ENCODE measurements around the gene ATP8A2.

DNA sequence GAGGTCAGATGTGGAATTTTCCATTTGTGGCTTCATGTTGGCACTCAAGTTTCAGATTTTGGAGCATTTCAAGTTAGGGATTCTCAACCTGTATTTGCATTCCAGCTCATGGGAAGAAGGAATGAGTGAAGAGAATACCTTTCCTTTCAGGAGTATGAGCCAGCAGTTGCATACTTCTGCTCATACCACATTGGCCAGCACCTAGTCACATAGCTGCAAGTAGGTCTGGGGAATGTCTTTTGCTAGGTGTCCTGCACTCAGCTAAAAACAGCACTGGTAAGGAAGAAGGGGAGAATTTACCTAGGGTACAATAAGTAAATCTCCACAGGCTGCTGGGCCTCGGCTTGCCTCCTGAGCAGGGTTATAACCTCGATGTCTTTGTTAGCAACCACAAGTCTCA is 24.6 kb upstream of the ATP8A2 start:
- TF ChIP-seq, protein P1, sequence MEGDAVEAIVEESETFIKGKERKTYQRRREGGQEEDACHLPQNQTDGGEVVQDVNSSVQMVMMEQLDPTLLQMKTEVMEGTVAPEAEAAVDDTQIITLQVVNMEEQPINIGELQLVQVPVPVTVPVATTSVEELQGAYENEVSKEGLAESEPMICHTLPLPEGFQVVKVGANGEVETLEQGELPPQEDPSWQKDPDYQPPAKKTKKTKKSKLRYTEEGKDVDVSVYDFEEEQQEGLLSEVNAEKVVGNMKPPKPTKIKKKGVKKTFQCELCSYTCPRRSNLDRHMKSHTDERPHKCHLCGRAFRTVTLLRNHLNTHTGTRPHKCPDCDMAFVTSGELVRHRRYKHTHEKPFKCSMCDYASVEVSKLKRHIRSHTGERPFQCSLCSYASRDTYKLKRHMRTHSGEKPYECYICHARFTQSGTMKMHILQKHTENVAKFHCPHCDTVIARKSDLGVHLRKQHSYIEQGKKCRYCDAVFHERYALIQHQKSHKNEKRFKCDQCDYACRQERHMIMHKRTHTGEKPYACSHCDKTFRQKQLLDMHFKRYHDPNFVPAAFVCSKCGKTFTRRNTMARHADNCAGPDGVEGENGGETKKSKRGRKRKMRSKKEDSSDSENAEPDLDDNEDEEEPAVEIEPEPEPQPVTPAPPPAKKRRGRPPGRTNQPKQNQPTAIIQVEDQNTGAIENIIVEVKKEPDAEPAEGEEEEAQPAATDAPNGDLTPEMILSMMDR (IDR thresholded peaks at IDR 0.05) = no peak
- TF ChIP-seq POLR2A (IDR thresholded peaks at IDR 0.05) (no peak), POLR2AphosphoS5 (IDR thresholded peaks at IDR 0.05) (no peak)
